NCI-H2171 treated with DMSO at 0.1 percent for 48 hours (cell line): Measurements from ENCODE around the gene KRTAP5-2.

Source experiments
- DNase-seq: peaks from one replicate; lab custom pipeline; 2025; lab: John Stamatoyannopoulos, UW

Gene KRTAP5-2

DNA sequence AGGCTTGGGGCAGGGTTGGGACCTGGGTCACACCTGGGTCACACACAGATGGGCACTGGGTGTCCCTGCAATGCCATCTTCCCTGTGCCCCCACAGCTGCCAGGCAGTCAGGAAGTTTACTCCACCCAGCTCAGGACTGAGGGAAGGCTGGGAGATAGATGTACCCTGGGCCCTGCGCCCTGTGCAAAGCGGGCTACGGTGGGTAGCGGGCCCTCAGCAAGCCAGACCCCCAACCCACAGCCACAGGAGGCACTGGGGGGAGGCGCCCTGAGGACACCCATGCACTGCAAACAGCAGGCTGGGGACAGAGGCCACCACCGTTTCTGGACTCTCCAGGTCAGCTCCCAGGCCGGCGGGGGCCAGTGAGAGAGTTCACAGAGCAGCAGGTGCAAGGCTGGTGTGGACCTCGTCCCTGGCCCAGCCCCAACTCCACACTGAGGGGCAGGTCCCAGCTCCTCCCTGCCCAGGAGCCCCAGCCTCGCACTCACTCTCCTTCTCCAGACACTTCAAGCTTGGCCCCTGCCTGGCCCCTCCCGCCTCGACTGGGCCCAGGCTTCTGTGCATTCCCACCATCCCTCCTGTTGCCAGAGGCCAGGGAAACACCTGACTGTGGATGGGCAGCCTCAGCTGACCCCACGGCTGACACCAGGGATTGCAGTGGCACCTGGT, 30.9 kb downstream of the KRTAP5-2 start:
- no peak for DNase-seq

DNA sequence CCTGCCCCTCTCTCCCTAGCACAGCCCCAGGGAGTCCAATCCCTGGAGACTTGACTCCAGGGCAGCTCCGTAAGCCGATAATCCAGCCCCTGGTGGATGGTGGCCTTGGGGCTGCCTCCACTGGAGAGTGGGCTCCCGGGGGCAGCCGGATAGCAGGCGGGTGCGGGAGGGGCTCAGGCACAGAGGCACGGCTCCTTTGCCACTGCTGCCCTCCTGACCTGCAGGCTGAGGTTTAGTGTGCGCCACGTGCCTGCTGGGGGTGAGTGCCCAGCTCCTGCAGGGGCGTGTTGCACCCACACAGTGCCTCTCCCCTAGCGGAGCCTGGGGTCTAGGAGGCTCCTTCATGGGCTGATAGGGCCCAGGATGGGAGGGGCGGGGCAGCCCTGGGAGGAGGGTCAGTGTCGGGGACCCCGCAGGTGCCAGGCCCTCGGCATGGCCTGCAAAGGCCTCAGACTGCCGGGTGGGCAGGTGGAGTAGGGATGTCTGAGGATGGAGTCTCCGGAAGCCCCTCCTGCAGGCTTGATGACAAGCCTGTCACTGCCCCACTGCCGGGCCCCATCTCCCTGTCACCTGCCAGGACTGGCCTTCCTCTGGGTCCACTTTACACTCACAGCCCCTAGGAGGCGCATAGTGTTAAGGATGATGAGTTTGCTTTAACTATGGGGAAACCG, 31.6 kb downstream of the KRTAP5-2 start:
- no peak for DNase-seq

DNA sequence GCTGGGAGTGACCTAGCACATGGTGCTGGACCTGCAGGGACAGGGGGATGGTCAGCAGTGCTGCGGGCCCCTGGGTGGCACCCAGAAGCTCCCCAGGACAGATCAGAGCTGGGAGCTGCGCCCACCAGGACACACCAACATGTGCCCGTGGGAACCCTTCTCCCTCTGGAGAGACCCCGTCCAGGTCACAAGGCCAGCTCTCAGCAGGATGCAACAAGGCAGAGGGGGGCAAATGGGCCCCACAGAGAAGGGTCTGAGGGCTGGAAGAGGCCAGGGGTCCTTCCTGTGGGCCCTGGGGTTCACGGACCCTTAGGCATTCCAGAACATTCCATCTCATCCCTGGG, 32.2 kb downstream of the KRTAP5-2 start:
- no peak for DNase-seq

DNA sequence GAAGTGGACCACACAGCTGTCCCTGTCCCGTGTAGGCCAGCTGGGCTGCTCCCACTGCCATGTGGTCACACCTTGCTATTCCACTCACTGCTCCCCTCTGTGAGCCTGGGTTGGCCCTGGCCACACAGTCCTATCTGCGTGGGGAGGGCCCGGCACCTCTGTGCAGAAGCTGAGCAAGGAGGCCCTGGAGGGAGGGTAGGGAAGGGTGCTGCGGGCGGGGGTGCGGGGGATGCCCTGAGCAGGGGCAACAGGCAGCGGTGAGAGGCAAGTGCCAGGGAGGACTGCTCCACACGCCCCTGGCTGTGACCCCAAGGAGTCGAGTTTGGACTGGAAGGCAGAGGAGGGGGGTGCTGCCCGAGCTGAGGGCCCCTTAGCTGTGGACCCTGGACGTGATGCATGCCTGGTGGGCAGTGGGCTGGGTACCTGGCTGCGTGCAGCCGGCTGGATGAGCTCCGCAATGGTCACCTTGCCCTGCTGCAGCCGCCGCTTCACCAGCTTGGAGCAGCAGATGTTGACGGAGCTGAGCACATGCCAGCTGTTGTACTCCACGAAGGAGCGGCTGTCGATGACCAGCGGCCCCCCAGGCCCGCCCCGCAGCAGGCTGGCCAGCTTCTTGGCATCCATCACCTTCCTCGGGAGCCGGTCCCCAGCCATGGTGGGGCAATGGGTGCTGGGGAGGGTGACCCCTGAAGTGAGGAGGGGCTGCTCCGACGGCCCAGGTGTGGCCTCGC, 32.8 kb downstream of the KRTAP5-2 start:
- no peak for DNase-seq

DNA sequence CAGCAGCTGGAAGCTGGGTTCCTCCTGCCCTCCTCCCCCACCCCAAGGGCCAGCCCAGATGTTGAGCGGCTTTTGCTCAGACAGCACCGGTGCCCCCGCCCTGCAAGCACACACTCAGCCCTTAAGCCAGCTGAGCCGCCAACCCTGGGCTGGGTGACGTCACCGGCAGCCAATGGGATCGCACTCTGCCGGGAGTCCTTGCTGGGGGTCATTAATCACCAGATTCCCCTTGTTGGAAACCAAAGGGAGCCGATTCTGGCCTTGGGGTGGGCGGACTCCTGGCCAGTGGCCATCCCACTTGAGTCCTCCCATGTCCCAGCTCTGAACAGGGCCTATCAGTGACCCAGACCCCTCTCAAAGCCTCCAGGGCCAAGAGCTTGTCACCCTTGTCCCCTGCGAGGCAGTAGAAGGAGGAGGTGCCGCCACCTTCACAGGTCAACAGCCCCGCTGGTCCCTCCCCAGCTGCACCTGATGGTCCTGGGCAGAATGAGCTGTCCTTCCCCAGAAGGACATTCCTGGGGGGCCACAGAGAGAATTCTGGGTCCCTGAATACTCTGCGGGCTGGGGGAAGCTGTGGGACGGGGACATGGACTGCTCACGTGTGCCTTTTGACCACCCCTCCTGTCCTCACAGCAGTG, 33.4 kb downstream of the KRTAP5-2 start:
- peak; percentile 65 for DNase-seq

DNA sequence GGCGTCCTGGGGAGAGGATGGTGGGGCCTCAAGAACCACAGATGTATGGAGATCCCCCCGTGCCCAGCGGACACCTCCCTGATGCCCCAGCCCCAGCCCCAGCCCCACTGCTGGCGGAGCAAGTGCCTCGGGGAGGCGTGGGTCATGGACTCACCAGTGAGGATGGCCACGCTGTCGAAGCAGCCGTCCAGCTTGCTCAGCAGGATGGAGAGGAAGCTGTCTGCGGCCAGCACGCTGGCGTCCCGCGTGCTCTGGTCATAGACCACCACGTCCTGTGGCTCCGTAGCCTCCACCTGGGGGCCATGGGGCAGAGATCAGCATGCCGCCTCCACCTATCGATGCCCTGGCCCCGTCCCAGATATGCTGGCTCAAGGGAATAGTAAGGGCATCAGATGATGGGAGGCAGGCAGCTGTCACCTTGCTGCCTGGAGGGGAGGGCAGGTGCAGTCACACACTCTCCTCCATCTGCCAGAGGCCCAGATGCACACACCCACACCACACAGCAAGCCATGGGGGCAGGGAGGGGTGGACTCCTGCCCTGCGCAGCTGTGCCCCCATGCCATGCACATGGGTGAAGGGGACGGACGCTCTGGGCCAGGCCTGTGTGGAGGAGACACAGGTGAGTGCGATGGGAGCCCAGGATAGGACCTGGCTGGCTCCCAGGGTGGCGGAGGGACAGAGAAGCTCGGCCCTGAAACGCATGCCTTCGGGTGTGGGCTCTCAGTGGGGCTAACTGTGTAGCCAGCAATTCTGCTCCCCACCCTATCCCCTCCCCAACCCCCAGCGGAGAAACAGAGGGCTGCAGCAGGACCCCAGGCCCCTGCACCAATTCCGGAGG, 34.2 kb downstream of the KRTAP5-2 start:
- peak; percentile 70 for DNase-seq

DNA sequence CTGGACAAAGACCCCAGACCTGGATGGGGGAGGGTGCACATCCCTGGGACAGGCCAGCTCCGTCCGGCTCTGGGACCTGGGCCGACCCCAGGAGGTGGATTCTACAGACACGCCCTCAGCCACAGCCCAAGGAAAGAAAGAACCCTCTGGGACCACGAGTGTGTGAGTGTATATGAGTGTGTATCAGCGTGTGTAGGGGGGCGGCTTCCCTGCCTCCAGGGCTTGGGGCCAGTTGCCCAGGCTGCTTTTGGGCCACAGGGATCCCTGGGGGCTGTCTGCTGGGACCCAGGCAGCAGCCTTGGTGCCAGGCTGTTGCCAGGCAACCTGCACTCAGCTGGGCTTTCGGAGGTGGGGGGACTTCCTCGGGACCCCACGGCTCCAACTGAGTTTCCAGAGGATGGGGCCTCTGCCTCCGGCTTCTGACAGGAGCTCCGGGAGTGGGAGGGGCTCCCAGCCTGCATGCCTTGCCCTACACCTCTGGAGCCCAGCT, 34.9 kb downstream of the KRTAP5-2 start:
- DNase-seq = no peak

DNA sequence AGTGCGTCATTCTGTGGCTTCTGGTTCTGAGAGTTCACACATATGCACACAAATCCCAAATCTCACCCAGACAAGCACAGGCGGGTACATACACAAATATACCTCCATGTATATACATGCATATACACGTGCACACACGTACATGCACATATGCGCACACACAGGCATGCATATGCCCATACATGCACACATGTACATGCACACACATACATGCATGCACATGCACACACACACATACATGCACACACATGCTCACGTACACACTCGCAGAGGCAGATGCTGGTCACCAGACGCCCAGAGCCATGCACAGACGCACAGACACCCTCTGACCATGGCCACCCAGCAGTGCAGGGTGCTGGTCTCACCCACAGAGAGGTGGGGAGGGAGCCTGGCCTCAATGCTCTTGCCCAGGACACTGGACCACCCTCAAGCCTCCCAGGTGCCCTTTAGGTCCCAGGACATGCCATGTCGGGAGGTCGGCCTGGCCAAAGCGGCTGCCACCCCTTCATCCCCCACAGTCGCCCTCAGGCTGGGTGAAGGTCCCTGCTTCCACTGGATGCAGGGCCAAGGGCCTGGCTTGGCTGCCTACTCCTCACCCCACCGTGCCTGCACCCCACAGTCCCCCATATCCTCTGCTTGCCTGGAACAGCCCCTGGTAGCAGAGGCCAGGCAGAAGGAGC, 35.5 kb downstream of the KRTAP5-2 start:
- DNase-seq = no peak

DNA sequence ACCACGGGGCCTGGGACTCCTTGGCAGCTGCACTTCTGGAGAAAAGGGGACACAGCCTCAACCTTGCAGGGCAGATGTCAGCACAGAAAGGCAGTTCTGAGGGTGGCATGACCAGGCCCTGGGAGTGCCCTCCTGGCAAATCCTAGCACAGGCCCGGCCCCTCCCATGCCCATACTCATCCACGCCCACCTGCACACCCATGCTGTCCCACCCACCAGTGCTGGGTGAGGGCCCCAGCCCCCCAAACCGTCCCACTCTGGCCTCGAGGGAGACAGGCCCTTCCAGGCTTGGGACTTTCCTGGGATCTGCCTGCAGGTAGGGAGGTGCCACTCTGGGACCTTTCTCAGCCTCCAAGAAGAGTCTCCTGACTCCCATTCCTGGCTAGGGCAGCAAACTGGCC, 36.1 kb downstream of the KRTAP5-2 start:
- no peak for DNase-seq

DNA sequence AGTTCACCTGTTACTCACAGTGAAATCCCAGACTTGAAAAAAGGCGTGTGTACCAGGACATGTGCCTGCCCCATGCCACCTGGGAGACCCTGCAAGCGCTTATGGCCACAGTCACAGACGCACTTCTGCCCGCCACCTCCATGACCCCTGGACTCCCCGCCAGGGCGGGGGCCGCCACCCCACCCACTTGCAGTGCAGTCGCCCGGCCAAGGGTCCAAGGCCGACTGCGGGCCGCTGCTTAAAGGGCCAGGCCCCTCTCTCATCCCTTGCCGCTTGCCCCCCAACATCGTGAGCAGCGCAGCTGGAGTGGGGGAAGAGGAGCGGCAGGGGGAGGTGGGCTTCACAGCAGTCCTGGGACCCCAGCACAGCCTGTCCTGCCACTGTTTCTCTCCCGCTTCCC, 36.8 kb downstream of the KRTAP5-2 start:
- no peak for DNase-seq

DNA sequence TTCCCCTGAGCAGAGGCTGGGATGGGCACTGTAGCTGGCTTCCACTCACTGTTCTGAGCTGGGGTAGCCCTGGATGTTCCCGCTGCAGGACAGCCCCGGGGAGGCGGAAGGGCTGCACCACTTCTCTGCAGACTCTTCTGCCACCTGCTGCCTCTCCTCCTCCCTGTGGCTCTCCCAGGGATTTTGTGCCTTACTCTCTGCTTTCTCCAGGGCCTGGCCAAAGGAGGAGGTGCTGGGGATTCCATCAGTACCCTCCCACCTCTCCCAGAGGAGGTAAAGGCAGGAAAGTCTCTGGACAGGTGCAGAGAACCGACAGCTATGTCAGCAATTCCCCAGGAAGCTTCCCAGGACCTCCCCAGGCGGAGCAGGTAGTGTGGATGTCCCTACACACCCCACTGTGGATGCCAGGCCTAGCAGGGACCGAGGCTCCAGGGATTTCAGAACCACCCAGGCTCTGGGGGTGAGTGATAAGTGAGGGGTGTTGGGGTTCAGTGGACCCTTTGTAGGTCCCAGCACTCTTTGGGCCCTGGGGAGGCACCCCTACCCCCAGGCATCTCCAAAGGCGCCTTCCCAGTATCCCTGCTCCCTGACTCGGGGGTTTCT, 37.3 kb downstream of the KRTAP5-2 start:
- no peak for DNase-seq

DNA sequence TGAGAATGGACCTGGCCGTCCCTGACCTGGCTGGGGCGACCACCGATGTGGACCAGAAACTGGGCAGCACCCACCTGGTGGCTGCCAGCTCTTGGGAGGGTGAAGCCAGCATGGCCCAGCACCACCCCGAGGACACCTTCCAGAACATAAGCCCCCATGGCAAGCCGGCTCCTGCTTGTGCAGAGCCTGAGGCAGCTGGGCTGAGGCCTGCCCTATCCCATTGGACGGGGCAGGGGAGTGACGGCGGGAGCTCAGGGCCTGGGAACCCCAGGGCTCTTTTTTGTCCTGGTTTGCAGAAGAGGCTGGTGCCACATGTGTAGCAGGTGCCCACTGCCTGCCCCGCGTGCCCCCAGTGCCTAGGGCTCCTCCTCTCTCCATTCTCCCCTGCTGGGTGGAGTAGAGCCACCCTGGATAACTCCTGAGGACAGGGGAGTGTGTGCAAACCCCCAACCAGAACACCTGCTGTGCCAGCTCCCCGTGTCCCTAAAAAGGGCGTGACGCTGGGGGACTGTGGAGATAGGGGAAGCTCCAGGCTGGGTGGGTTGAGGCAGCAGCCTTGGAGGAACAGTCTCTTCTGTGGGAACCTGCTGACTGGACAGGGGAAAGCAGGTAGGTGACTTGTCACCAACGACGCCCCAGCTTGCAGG, 38.0 kb downstream of the KRTAP5-2 start:
- DNase-seq = no peak

DNA sequence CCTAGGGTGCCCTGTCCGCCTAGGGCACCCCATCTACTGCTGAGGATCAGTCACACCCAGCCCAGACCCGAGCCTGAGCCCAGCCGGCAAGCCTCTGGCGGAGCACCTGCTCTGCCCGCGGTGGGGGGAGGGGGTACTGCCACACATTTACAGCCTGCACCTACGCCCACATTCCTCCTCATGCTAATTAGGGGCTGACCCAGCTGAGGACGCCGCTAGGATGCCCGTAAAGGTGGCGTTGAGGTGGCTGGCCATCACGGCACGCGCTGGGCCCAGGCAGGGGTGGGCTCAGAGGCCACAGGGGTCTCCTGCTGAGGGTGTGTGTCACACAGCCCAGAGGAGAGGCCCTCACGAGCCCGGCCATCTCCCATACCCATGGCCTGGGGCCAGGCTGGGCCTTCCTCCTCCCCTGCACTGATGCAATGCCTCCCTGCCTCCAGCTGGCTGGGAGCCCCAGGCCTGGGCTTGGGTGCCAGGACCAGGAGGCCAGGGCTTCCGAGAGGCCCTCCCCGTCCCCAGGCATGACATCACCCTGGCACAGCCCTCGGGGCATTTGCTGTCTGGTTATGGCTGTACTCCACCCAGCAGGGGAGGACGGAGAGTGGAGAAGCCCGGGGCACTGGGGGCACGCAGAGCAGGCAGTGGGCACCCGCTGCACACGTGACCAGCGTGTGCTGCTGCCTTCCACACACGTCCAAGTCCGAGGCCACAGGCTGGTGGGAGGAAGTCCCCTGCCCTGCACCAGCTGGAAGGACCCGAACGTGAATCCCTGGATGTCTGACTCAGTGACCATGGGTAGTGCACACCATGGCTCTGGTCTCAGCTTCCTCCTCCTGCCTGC, 38.8 kb downstream of the KRTAP5-2 start:
- no peak for DNase-seq

DNA sequence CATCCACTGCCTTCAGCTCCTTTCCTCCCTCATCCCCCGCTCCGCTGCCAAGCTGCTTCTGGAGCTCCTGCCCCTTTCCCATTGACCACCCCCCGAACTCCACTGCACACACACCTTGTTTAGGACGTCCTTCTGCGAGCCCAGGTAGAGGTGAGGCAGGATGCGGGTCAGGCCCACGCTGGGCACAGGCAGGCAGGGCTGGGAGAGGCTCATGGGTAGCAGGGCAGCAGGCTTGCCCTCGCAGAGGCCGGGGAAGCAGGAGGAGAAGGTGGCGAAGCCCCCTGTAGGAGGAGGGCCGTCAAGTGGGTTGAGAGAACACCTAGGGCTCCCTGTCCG, 39.4 kb downstream of the KRTAP5-2 start:
- no peak for DNase-seq

DNA sequence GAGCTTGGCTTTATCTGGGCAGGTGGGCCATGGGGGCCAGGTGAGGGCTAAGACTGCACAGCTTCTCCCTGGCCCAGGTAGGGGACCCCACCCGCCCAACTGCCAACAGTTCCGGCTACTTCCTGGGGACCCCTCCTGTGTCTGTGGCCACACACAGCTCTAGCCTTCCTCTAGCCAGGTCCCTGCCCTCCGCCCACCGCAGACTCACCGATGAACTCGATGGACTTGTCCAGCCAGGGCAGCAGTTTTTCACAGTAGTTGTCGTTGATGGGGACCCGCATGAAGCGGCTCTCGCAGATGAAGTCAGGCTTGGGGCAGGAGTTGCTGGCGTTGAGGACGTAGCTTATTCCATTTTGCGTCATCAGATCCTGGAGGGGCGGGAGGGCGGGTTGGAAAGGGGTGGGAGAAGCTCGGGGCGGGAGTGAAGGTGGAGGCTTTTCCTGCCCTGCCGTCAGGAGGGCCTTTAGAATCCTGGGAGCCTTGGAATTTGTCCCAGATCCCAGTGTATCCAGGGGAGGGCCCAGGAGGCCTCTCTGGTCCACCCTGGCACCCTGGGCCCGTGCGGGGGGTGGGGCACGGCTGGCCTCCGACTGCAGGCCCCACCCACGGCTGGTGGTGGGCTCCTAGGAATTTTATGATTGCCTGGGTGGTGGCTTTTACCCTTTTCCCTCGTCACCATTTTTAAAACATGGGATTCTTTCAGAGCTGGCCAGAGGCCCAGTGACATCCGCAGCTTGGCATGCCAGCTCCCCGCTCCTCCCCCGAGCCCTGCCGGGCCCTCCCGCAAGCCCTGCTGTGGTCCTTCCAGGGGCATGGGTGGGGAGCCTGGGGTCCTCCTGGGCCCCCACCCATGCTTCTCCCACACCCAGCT, 40.0 kb downstream of the KRTAP5-2 start:
- no peak for DNase-seq

DNA sequence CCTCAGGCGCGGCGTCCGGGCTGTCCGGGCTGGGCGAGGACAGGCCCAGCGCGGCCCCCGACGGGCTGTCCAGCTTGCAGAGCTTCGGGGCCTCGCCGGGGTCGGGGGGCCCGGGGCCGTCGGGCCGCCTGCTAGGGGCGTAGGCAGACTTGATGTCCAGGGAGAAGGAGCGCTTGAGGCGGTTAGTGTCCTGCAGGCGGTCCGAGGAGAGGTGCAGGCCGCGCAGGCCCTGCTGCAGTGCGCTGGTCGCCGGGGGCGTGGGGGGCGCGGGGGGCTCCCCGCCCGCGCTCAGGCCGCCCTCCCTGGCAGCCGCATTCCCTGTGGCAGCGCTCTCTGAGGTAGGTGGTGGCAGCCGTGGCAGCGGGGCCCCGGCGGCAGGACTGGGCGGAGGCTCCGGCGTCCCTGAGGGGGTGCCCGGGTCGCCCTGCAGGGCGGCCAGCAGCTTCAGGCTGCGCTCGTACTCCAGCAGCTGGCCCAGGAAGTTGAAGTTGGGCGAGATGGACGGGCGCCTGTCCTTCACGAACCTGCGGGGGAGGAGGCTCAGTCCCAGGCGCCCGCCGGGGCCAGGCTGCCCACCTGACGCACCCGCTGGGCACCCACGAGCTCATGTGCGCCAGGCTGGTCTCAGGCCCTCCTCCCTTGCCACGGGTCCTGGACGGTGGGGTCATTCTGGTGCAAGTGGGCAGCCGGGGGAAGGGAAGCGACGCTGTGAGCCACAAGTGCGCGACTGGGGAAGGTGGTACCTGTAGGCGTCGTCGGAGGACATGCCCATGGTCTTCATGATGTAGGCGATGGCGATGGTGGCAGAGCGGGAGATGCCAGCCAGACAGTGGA, 40.8 kb downstream of the KRTAP5-2 start:
- no peak for DNase-seq

DNA sequence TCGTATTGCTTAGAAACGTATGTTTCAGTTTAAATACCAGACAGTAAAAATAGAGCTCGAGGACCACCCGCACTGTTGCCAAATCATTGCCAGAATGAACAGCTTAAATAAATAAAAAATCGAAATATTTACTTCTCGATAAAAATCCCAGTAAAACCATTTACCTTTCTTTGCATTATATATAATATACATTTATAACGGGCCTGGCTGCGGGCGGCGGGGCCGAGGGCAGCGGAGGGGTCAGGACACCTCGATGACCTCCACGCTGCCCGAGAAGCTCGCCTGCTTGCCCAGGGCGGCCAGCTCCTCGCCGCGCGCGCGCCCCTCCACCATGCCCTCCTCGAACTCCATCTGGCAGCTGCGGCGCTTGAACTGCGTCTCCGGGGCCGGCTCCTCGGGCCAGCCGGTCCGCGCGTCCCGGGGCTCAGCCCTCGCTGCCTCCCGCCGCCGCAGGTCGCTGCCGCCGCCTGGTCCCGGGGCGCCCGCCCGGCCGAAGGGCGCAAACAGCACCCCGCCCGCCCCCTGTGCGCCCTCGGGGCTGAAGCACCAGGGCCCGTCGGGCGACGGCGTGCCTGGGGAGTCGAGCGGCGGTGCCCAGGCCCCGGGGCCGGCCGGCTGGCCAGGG, 41.7 kb downstream of the KRTAP5-2 start:
- no peak for DNase-seq
